Activated naive CD4-positive, alpha-beta T cell treated with Interleukin-2 at 50 U/mL for 16 hours (primary cell): ENCODE data around the gene TRPC6.
"Not testable (repeated sequence)": the region's sequence is repeated elsewhere in the genome, so short reads cannot be mapped to it uniquely, and the experiment has no call there.

Experiments
- DNase-seq: peaks from one replicate; pipeline ENCODE4 v3.0.0-alpha.2; 2020

Gene TRPC6

GRCh38 chr11:101446238-101446637 lies 137.6 kb downstream of the TRPC6 start:
- DNase-seq, result no peak

DNA sequence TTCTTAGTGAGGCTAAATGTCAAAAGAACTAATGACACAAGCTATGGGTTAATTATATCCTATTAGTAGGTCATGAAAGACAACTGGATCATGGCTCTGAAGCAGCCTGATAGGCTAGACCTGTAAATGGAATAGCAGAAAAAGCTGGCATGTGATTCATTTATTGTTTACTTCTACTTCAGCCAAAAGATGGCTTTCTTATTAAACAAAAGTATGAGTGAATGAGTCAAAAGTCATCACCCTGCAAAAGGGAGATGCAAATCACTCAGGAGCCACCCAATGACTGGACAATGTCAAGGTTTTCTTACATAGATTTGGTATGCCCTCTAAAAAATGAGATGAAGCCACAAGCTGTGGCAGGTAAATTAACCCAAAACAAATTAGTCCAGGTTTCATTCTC lies 138.0 kb downstream of the TRPC6 start:
- DNase-seq, result no peak

DNA sequence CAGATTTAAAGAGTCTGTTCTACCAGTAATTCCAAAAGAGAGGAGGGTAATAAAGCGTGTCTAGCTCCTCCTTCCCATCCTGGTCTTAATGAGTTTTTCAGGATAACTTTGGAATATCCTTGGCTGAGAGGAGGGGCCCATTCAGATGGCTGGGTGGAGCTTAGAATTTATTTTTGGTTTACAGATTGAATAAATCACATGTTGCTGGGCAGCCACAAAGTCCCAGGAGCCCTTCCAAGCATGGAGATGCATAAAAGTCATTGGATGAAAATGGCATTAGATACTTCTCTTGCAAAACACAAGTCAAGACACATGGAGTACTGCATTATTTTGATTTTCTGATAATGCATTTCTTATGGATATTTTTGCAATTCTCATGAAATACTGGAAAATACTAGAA lies 139.0 kb downstream of the TRPC6 start:
- DNase-seq, result no peak

DNA sequence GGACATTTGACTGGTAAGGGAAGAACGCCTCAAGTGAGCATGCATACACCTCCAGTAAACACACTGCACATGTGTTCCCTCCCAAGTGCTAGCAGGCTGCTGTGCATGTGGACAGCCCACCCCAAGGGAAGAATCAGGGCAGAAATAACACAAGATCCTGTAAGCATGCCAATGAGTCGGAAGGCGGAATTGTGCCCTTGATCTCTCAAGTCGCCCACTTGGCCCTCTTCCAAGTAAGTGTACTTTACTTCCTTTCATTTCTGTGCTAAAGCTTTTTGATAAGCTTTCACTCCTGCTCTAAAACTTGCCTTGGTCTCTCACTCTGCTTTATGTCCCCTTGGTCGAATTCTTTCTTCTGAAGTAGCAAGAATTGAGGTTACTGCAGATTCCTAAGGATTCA lies 139.6 kb downstream of the TRPC6 start:
- DNase-seq, result no peak

- no peak for DNase-seq
Observed at GRCh38 chr11:101442936-101443521, 140.8 kb downstream of the TRPC6 start.

- DNase-seq, result no peak
Observed at GRCh38 chr11:101442171-101442570, 141.6 kb downstream of the TRPC6 start.

DNA sequence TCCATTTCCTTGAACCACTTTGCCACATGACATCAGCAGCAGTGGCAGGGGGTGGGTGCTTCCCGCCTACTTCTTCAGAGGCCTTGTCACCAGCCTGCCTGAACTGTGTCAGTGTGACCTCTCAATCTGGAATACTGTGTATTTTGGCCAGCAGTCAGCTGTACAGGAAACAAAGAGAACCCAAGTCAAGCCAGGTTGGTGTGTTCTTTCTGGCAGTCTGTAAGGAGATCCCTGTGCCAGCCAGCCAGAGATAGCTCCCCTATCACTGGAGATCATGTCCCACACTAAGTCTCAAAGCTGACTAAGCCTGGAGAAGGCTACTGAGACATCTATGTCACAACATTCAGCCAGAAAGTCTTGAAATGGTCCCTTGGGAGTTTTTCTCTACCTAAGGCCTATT lies 142.1 kb downstream of the TRPC6 start:
- no peak for DNase-seq

DNA sequence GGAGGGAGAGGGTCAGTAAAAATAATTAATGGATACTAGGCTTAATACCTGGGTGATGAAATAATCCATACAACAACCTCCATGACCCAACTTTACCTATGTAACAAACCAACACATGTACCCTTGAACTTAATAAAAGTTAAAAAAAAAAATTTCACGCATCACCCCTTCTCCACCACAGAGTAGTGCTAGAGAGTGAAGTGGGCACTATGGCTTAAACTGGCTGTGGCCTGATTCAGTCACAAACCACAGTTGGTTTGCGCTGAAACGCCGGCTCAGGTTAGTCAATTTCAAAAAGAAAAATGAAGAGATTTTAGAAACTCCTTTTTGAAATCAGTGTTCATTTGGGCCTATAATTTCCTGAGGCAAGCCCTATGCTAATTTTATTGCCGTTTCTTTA lies 144.3 kb downstream of the TRPC6 start:
- no peak for DNase-seq

DNA sequence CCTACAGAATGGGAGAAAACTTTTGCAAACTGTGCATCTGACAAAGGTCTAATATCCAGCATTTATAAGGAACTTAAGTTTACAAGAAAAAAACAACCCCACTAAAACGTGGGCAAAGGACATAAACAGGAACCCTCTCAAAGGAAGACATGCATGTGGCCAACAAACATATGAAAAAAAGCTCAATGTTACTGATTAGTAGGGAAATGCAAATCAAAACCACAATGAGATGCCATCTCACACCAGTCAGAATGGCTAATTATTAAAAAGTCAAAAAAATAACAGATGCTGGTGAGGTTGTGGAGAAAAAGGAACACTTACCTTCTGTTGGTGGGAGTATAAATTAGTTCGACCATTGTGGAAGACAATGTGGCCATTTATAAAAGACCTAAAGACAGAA lies 145.1 kb downstream of the TRPC6 start:
- DNase-seq, result not testable (repeated sequence)

- no peak for DNase-seq
Observed at GRCh38 chr11:101438126-101438525, 145.7 kb downstream of the TRPC6 start.

- no peak for DNase-seq
Observed at GRCh38 chr11:101436511-101437142, 147.2 kb downstream of the TRPC6 start.

- no peak for DNase-seq
Observed at GRCh38 chr11:101435408-101435973, 148.3 kb downstream of the TRPC6 start.

- no peak for DNase-seq
Observed at GRCh38 chr11:101434026-101434643, 149.7 kb downstream of the TRPC6 start.

DNA sequence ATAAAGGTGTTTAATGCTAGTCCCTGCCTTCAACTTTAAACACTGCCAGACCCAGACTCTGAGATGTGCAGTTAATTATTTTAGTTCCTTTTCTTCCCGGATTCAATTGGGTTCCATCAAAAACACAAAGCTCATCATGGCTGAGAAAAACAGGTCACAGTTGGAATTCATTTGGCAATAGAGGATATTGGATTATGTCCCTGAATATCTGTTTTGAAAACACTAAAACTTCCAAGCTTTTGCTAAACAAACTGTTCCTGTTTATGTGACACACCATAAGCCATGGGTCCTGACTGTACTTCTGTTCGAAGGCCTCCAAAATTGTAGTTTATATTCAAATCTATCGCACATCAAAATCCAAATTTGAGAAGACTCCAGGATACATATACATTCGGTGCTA lies 150.7 kb downstream of the TRPC6 start:
- DNase-seq, result no peak

GRCh38 chr11:101429703-101430540 lies 153.9 kb downstream of the TRPC6 start:
- DNase-seq, result no peak

DNA sequence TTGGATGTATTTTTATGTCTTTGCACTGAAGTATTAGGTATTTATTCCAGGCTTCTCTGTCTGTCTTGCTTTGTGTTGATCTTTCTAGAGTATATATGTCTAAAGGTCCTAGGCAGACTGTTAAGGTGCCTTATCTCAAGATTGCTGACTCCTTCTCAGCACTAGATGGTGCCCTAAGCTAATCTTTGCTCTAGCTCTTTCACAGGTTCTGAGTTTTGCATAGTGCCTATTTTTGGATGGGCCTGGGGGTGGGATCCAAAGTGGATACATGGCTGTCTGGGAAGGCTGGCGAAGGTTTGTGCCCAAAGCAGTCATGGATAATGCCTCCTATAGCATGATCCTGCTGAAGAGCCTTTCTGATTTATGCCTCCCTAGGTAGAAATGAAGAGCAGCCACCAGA lies 154.9 kb downstream of the TRPC6 start:
- no peak for DNase-seq

DNA sequence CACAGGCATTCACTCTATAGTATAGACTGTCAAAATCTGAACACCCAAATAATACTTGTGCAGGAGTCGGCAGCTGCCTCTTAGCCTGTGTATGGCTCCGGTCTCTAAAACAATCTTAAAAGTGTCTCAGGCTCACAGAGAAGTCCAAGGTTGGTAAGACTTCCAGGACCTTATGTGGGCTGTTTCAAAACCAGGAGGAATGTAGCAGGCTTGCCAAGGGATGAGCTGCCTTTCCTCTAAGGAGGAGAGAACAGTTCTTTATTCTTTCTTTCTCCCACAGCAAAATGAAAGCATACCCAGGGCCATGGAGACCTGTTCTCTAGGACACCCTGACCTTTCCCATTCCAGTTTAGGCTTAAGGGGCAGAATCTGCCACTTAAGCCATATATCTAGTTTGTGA lies 176.5 kb downstream of the TRPC6 start:
- no peak for DNase-seq
